ENCODE data around the gene PIK3R6.

The PIK3R6 gene

GRCh38 chr17:8794636-8795035, 72.8 kb downstream of the PIK3R6 start:
- no peak for TF ChIP-seq NFRKB (IDR thresholded peaks at IDR 0.05)
- no peak for TF ChIP-seq FOXM1 (IDR thresholded peaks at IDR 0.05; ENCODE audit: borderline replicate concordance)
- no peak for TF ChIP-seq ZNF384 (IDR thresholded peaks at IDR 0.05)
- no peak for TF ChIP-seq L3MBTL2 (conservative IDR thresholded peaks at IDR 0.05)
- TF ChIP-seq TARDBP (IDR thresholded peaks at IDR 0.05): no peak
- no peak for TF ChIP-seq CTBP1 (IDR thresholded peaks at IDR 0.05; ENCODE audit: borderline replicate concordance)
- TF ChIP-seq SP1 (IDR thresholded peaks at IDR 0.05): no peak
- no peak for TF ChIP-seq FOXK2 (IDR thresholded peaks at IDR 0.05)
- no peak for TF ChIP-seq SUZ12 (IDR thresholded peaks at IDR 0.05)
- TF ChIP-seq HDGF (IDR thresholded peaks at IDR 0.05; ENCODE audit: borderline replicate concordance): no peak
- TF ChIP-seq, protein P1, sequence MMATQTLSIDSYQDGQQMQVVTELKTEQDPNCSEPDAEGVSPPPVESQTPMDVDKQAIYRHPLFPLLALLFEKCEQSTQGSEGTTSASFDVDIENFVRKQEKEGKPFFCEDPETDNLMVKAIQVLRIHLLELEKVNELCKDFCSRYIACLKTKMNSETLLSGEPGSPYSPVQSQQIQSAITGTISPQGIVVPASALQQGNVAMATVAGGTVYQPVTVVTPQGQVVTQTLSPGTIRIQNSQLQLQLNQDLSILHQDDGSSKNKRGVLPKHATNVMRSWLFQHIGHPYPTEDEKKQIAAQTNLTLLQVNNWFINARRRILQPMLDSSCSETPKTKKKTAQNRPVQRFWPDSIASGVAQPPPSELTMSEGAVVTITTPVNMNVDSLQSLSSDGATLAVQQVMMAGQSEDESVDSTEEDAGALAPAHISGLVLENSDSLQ (IDR thresholded peaks at IDR 0.05): no peak
- TF ChIP-seq FOXA1 (IDR thresholded peaks at IDR 0.05): no peak
- POLR2A ChIA-PET: no interaction called here
- CTCF ChIA-PET: interaction anchor here (0.7 kb wide), 1 partner anchor 9 kb away, joined by 4 read pairs; no protein-coding TSS in a partner anchor
- DNase-seq (ENCODE audit: extremely low spot score): no peak

DNA sequence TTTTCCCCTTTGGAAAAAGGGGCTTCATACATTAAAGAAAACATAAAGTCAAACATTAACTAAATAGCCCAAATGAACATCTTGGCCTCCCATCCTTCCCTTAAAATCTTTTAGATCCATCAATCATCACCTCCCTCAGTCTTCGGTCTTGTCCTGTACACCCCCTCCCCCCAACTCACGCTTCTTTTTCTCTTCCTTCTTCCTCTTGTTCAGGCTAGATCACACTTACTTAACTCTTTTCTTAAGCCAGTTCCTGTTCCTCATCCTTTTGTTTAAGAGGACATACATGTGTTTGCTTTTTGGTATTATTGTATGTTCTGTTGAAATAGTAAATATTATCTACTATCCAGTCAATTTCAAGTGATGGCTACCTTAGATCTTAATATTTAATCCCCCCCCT, 73.8 kb downstream of the PIK3R6 start:
- POLR2A ChIA-PET: no interaction called here
- TF ChIP-seq SUZ12 (IDR thresholded peaks at IDR 0.05) (no peak), CTBP1 (IDR thresholded peaks at IDR 0.05; ENCODE audit: borderline replicate concordance) (no peak)
- DNase-seq (ENCODE audit: extremely low spot score): no peak
- CTCF ChIA-PET: no interaction called here

- TF ChIP-seq HDGF (IDR thresholded peaks at IDR 0.05; ENCODE audit: borderline replicate concordance) (no peak), CTBP1 (IDR thresholded peaks at IDR 0.05; ENCODE audit: borderline replicate concordance) (no peak), LEF1 (IDR thresholded peaks at IDR 0.05; ENCODE audit: borderline replicate concordance) (no peak), TARDBP (IDR thresholded peaks at IDR 0.05) (no peak), L3MBTL2 (conservative IDR thresholded peaks at IDR 0.05) (no peak), ZNF384 (IDR thresholded peaks at IDR 0.05) (no peak), SP1 (IDR thresholded peaks at IDR 0.05) (no peak), BHLHE40 (IDR thresholded peaks at IDR 0.05; ENCODE audit: borderline replicate concordance) (no peak), SUZ12 (IDR thresholded peaks at IDR 0.05) (no peak), FOXA1 (IDR thresholded peaks at IDR 0.05) (no peak), FOXK2 (IDR thresholded peaks at IDR 0.05) (no peak), ARNT (IDR thresholded peaks at IDR 0.05) (no peak), FOXM1 (IDR thresholded peaks at IDR 0.05; ENCODE audit: borderline replicate concordance) (no peak), ELF4 (IDR thresholded peaks at IDR 0.05) (no peak), NFRKB (IDR thresholded peaks at IDR 0.05) (no peak)
- TF ChIP-seq, protein P1 (IDR thresholded peaks at IDR 0.05): no peak
- ChIA-PET POLR2A (no interaction called here), CTCF (no interaction called here)
- DNase-seq (ENCODE audit: extremely low spot score): no peak
These were observed 74.8 kb downstream of the PIK3R6 start for GRCh38 chr17:8792646-8793045.

DNA sequence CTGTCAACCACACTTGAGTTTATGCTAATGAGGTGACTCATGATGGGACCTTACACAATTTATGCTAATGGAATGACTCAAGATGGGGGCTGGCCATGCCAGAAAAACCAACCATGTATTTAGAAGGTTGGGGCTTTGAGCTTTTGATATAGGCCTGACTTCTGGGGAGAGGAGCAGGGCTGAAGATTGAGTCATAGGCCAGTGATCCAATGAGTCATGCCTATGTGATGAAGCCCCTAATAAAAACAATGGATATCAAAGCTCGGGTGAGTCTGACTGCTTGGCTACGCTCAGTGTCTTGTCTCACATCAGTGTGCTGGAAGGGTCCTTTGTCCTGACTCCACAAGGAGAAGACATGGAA, 75.6 kb downstream of the PIK3R6 start:
- CTCF ChIA-PET: no interaction called here
- no peak for TF ChIP-seq ELF4 (IDR thresholded peaks at IDR 0.05)
- no peak for TF ChIP-seq L3MBTL2 (conservative IDR thresholded peaks at IDR 0.05)
- TF ChIP-seq ARNT (IDR thresholded peaks at IDR 0.05): no peak
- no peak for TF ChIP-seq FOXK2 (IDR thresholded peaks at IDR 0.05)
- TF ChIP-seq CTBP1 (IDR thresholded peaks at IDR 0.05; ENCODE audit: borderline replicate concordance): no peak
- no peak for TF ChIP-seq BHLHE40 (IDR thresholded peaks at IDR 0.05; ENCODE audit: borderline replicate concordance)
- POLR2A ChIA-PET: no interaction called here
- no peak for DNase-seq (ENCODE audit: extremely low spot score)

DNA sequence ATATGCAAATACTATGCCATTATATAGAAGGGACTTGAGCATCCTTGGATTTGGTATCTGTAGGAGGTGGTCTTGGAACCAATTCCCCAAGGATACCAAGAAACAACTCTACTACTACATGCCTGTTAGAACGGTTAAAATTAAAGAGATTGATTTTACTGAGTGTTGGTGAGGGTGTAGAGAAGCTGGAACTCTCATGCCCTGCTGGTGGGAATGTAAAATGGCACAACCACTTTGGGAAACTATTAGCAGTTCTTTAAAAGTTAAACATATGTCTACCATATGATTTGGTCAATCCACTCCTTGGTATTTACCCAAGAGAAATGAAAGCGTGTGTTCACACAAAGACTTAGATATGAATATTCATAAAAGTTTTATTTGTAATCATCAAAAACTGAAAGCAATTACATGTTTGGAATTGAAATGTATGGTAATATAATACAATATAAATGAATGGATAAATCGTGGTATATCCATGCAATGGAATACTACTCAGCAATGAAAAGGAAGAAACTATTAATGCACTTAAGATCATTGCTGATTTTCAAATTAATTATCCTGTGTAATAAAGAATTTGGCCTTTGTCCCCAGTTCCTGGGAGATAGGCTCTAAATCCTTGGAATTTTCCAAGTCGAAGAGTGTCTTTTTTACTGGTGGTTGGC, 76.1 kb downstream of the PIK3R6 start:
- no peak for TF ChIP-seq L3MBTL2 (conservative IDR thresholded peaks at IDR 0.05)
- TF ChIP-seq FOXM1 (IDR thresholded peaks at IDR 0.05; ENCODE audit: borderline replicate concordance): no peak
- no peak for TF ChIP-seq TARDBP (IDR thresholded peaks at IDR 0.05)
- TF ChIP-seq ELF4 (IDR thresholded peaks at IDR 0.05): no peak
- TF ChIP-seq HDGF (IDR thresholded peaks at IDR 0.05; ENCODE audit: borderline replicate concordance): no peak
- no peak for TF ChIP-seq BHLHE40 (IDR thresholded peaks at IDR 0.05; ENCODE audit: borderline replicate concordance)
- no peak for TF ChIP-seq SUZ12 (IDR thresholded peaks at IDR 0.05)
- no peak for TF ChIP-seq NFRKB (IDR thresholded peaks at IDR 0.05)
- TF ChIP-seq ARNT (IDR thresholded peaks at IDR 0.05): no peak
- no peak for TF ChIP-seq FOXK2 (IDR thresholded peaks at IDR 0.05)
- no peak for TF ChIP-seq LEF1 (IDR thresholded peaks at IDR 0.05; ENCODE audit: borderline replicate concordance)
- no peak for TF ChIP-seq ZNF384 (IDR thresholded peaks at IDR 0.05)
- no peak for TF ChIP-seq CTBP1 (IDR thresholded peaks at IDR 0.05; ENCODE audit: borderline replicate concordance)
- DNase-seq (ENCODE audit: extremely low spot score): no peak
- ChIA-PET CTCF (no interaction called here), POLR2A (no interaction called here)

- CTCF ChIA-PET: no interaction called here
- TF ChIP-seq LEF1 (IDR thresholded peaks at IDR 0.05; ENCODE audit: borderline replicate concordance): no peak
- TF ChIP-seq SUZ12 (IDR thresholded peaks at IDR 0.05): no peak
- DNase-seq (ENCODE audit: extremely low spot score): no peak
- POLR2A ChIA-PET: no interaction called here
These were observed 77.7 kb downstream of the PIK3R6 start for GRCh38 chr17:8789743-8790142.

GRCh38 chr17:8788998-8789397, 78.5 kb downstream of the PIK3R6 start:
- ChIA-PET POLR2A (no interaction called here), CTCF (no interaction called here)
- no peak for DNase-seq (ENCODE audit: extremely low spot score)
- TF ChIP-seq ARNT (IDR thresholded peaks at IDR 0.05) (no peak), BHLHE40 (IDR thresholded peaks at IDR 0.05; ENCODE audit: borderline replicate concordance) (no peak), LEF1 (IDR thresholded peaks at IDR 0.05; ENCODE audit: borderline replicate concordance) (no peak), SUZ12 (IDR thresholded peaks at IDR 0.05) (no peak), CTBP1 (IDR thresholded peaks at IDR 0.05; ENCODE audit: borderline replicate concordance) (no peak), FOXK2 (IDR thresholded peaks at IDR 0.05) (no peak), FOXM1 (IDR thresholded peaks at IDR 0.05; ENCODE audit: borderline replicate concordance) (no peak), L3MBTL2 (conservative IDR thresholded peaks at IDR 0.05) (no peak), TARDBP (IDR thresholded peaks at IDR 0.05) (no peak), NFRKB (IDR thresholded peaks at IDR 0.05) (no peak), ELF4 (IDR thresholded peaks at IDR 0.05) (no peak), FOXA1 (IDR thresholded peaks at IDR 0.05) (no peak), SP1 (IDR thresholded peaks at IDR 0.05) (no peak), ZNF384 (IDR thresholded peaks at IDR 0.05) (no peak)
- TF ChIP-seq, protein P1 (IDR thresholded peaks at IDR 0.05): no peak

Measured in HEK293T (cell line).